Measurements from ENCODE around the gene WDR86. TPM values are rescaled to one million over a fixed set of nuclear protein-coding genes. Genes with fewer than 3 reads are reported as not detected.

The WDR86 gene
- total and polyA plus RNA-seq, 2 experiments from 2014 or later = not detected

GRCh38 chr7:151406886-151407583 is 2.8 kb downstream of the WDR86 start:
- peaks cover 8% of the 10 kb centered on the region for H3K4me1 ChIP-seq (ENCODE audit: insufficient read depth)
- in situ Hi-C loops (cut with MboI) = no loop called here

GRCh38 chr7:151406051-151406875 is 3.6 kb downstream of the WDR86 start:
- Histone ChIP-seq H3K27me3 (replicated peaks; ENCODE audit: insufficient read depth) (peaks cover 35% of the 10 kb centered on the region; the same call in 1 of the 2 replicates), H3K9me3 (ENCODE audit: low read depth) (no peaks in the 10 kb centered on the region), H3K4me1 (ENCODE audit: insufficient read depth) (peaks cover 8% of the 10 kb centered on the region), H3K4me3 (no peak overlapping the region), H3K36me3 (ENCODE audit: low read depth) (no peaks in the 10 kb centered on the region), H3K9ac (no peak overlapping the region), H3F3A (ENCODE audit: insufficient read depth) (no peaks in the 10 kb centered on the region), H4K20me1 (ENCODE audit: insufficient read depth) (no peaks in the 10 kb centered on the region), H3K27ac (no peak overlapping the region), H2AFZ (no peak overlapping the region), H3K79me2 (ENCODE audit: insufficient read depth) (no peaks in the 10 kb centered on the region), H3K9me2 (ENCODE audit: insufficient read depth) (no peaks in the 10 kb centered on the region), H3K4me2 (ENCODE audit: unreplicated experiment) (no peak overlapping the region)
- in situ Hi-C loops (cut with MboI) = no loop called here
- 75 to 82% methylated on average over 22 to 24 of the region's 24 CpGs for WGBS, 2 experiments (ENCODE audit: low coverage in 1 of 2, low lambda C conversion rate in 2 of 2, missing lambda C conversion rate in 2 of 2)
- DNase-seq = no peak
- TF ChIP-seq EZH2 (IDR thresholded peaks at IDR 0.05; ENCODE audit: insufficient read depth, poor library complexity, severe bottlenecking) (no peak), EZH2phosphoT487 (IDR thresholded peaks at IDR 0.05; ENCODE audit: insufficient read depth, low read depth) (no peak)

More at GRCh38 chr7:151406886-151407583, 2.8 kb downstream of the WDR86 start:
- H3K27ac ChIP-seq = no peak overlapping the region
- no peak overlapping the region for H3K4me3 ChIP-seq
- DNase-seq = no peak
- H3K9me3 ChIP-seq (ENCODE audit: low read depth) = no peaks in the 10 kb centered on the region
- no peaks in the 10 kb centered on the region for H3F3A ChIP-seq (ENCODE audit: insufficient read depth)
- H3K36me3 ChIP-seq (ENCODE audit: low read depth) = no peaks in the 10 kb centered on the region
- TF ChIP-seq EZH2phosphoT487 (IDR thresholded peaks at IDR 0.05; ENCODE audit: insufficient read depth, low read depth) (no peak), EZH2 (IDR thresholded peaks at IDR 0.05; ENCODE audit: insufficient read depth, poor library complexity, severe bottlenecking) (no peak)
- peaks cover 41% of the 10 kb centered on the region; the same call in 1 of the 2 replicates for H3K27me3 ChIP-seq (replicated peaks; ENCODE audit: insufficient read depth)
- WGBS, 2 experiments (ENCODE audit: low coverage in 1 of 2, low lambda C conversion rate in 2 of 2, missing lambda C conversion rate in 2 of 2) = 61 to 72% methylated on average over 7 to 9 of the region's 9 CpGs
- H4K20me1 ChIP-seq (ENCODE audit: insufficient read depth) = no peaks in the 10 kb centered on the region
- no peak overlapping the region for H3K4me2 ChIP-seq (ENCODE audit: unreplicated experiment)
- no peak overlapping the region for H2AFZ ChIP-seq
- no peaks in the 10 kb centered on the region for H3K9me2 ChIP-seq (ENCODE audit: insufficient read depth)
- H3K79me2 ChIP-seq (ENCODE audit: insufficient read depth) = no peaks in the 10 kb centered on the region
- no peak overlapping the region for H3K9ac ChIP-seq

GRCh38 chr7:151405588-151405987 is 4.2 kb downstream of the WDR86 start:
- H3K9me2 ChIP-seq (ENCODE audit: insufficient read depth) = no peaks in the 10 kb centered on the region
- no peaks in the 10 kb centered on the region for H4K20me1 ChIP-seq (ENCODE audit: insufficient read depth)
- no peak overlapping the region for H3K27ac ChIP-seq
- no peaks in the 10 kb centered on the region for H3K36me3 ChIP-seq (ENCODE audit: low read depth)
- H3K9ac ChIP-seq = no peak overlapping the region
- H3K4me2 ChIP-seq (ENCODE audit: unreplicated experiment) = no peak overlapping the region
- DNase-seq = no peak
- no peak overlapping the region for H2AFZ ChIP-seq
- H3K79me2 ChIP-seq (ENCODE audit: insufficient read depth) = no peaks in the 10 kb centered on the region
- TF ChIP-seq EZH2 (IDR thresholded peaks at IDR 0.05; ENCODE audit: insufficient read depth, poor library complexity, severe bottlenecking) (no peak), EZH2phosphoT487 (IDR thresholded peaks at IDR 0.05; ENCODE audit: insufficient read depth, low read depth) (no peak)
- 90 to 92% methylated on average over 10 of the region's 10 CpGs for WGBS, 2 experiments (ENCODE audit: low coverage in 1 of 2, low lambda C conversion rate in 2 of 2, missing lambda C conversion rate in 2 of 2)
- in situ Hi-C loops (cut with MboI) = no loop called here
- H3K4me1 ChIP-seq (ENCODE audit: insufficient read depth) = peaks cover 8% of the 10 kb centered on the region
- H3K9me3 ChIP-seq (ENCODE audit: low read depth) = no peaks in the 10 kb centered on the region
- H3K4me3 ChIP-seq = no peak overlapping the region
- H3F3A ChIP-seq (ENCODE audit: insufficient read depth) = no peaks in the 10 kb centered on the region
- peaks cover 29% of the 10 kb centered on the region; the same call in 1 of the 2 replicates for H3K27me3 ChIP-seq (replicated peaks; ENCODE audit: insufficient read depth)

- H3K27ac ChIP-seq = no peak overlapping the region
- peaks cover 25% of the 10 kb centered on the region for H3K27me3 ChIP-seq (replicated peaks; ENCODE audit: insufficient read depth)
- DNase-seq = no peak
- no peak overlapping the region for H2AFZ ChIP-seq
- H3K9ac ChIP-seq = no peak overlapping the region
- H3K79me2 ChIP-seq (ENCODE audit: insufficient read depth) = no peaks in the 10 kb centered on the region
- H4K20me1 ChIP-seq (ENCODE audit: insufficient read depth) = no peaks in the 10 kb centered on the region
- no peaks in the 10 kb centered on the region for H3K36me3 ChIP-seq (ENCODE audit: low read depth)
- peaks cover 8% of the 10 kb centered on the region for H3K4me1 ChIP-seq (ENCODE audit: insufficient read depth)
- H3K4me3 ChIP-seq = no peak overlapping the region
- 81 to 82% methylated on average over 9 of the region's 9 CpGs for WGBS, 2 experiments (ENCODE audit: low coverage in 1 of 2, low lambda C conversion rate in 2 of 2, missing lambda C conversion rate in 2 of 2)
- H3K9me2 ChIP-seq (ENCODE audit: insufficient read depth) = no peaks in the 10 kb centered on the region
- H3F3A ChIP-seq (ENCODE audit: insufficient read depth) = no peaks in the 10 kb centered on the region
- TF ChIP-seq EZH2 (IDR thresholded peaks at IDR 0.05; ENCODE audit: insufficient read depth, poor library complexity, severe bottlenecking) = no peak
- TF ChIP-seq EZH2phosphoT487 (IDR thresholded peaks at IDR 0.05; ENCODE audit: insufficient read depth, low read depth) = no peak
- no peaks in the 10 kb centered on the region for H3K9me3 ChIP-seq (ENCODE audit: low read depth)
- in situ Hi-C loops (cut with MboI) = no loop called here
- H3K4me2 ChIP-seq (ENCODE audit: unreplicated experiment) = no peak overlapping the region
Observed at GRCh38 chr7:151405056-151405455, 4.8 kb downstream of the WDR86 start.
